GM12878 (cell line): ENCODE results near the gene CREB3L4.
"Not testable (repeated sequence)": the region's sequence is repeated elsewhere in the genome, so short reads cannot be mapped to it uniquely, and the experiment has no call there.

Experiments used
- MAX ChIP-seq: IDR thresholded peaks from 2 replicates; pipeline ENCODE4 v1.6.1; 2012; ENCODE audit warnings: low read depth, low read length, improper control_type of control experiment
- TARDBP ChIP-seq: IDR thresholded peaks from 2 replicates; pipeline ENCODE4 v1.6.1; 2016; ENCODE audit warnings: borderline replicate concordance

- not testable (repeated sequence) for TF ChIP-seq TARDBP, MAX
Measured at GRCh38 chr1:154012543-154012942, 44.8 kb downstream of the CREB3L4 start.
